GM12878 (cell line): ENCODE measurements around the gene PHACTR1. TPM values are rescaled to one million over a fixed set of nuclear protein-coding genes. Genes with fewer than 3 reads are reported as not detected.

Experiments used
- ATAC-seq: fragments of 200-7000 bp; cut with Tn5 transposase; 3 replicates; pipeline ENCODE4 v1.9.1; 2020; ENCODE audit warnings: mild to moderate bottlenecking, moderate library complexity
- BruUV-seq: library from RNA; stranded (reverse); fragments of 400-500 nt; replicated peaks from 2 replicates; lab custom pipeline; 2021; lab: Mats Ljungman, UMichigan
- CTCF ChIA-PET: fragments of 300-600 bp; sonication (Branson Sonifier 250); formaldehyde crosslinking; extraction: SDS; loops from one replicate; lab custom pipeline; 2021; ENCODE audit warnings: inconsistent platforms; lab: Yijun Ruan, JAX
- POLR2A ChIA-PET: fragments of 350-600 bp; formaldehyde crosslinking; extraction: SDS; loops from one replicate; lab custom pipeline; 2021; ENCODE audit warnings: inconsistent platforms; lab: Charles Lee
- RAD21 ChIA-PET: fragments of 300-600 bp; sonication (Branson Sonifier 250); formaldehyde crosslinking; loops from one replicate; lab custom pipeline; 2023; ENCODE audit warnings: antibody characterized with exemption; ENCODE audit not compliant: unreplicated experiment; lab: Charles Lee
- SMC1A ChIA-PET: fragments of 300-600 bp; sonication (Branson Sonifier 250); formaldehyde crosslinking; loops from one replicate; lab custom pipeline; 2023; ENCODE audit not compliant: unreplicated experiment, uncharacterized antibody; lab: Charles Lee
- DNase-seq: peaks from one replicate; pipeline ENCODE4 v3.0.0-alpha.2; 2011; ENCODE audit warnings: low read depth, low spot score
- FAIRE-seq: peaks from 3 replicates; lab custom pipeline; 2011; peaks lifted over from hg19 to GRCh38; lab: Jason Lieb, UNC
- H2AFZ ChIP-seq: 2 replicates; pipeline ENCODE4 v1.6.0; 2011; ENCODE audit warnings: low read depth, low read length, control low read depth; ENCODE audit not compliant: control insufficient read depth
- H3K27ac ChIP-seq: 2 replicates; pipeline ENCODE4 v1.5.1; 2011; ENCODE audit warnings: control low read depth; ENCODE audit not compliant: control insufficient read depth, insufficient read depth
- H3K27me3 ChIP-seq, 2 experiments: replicated peaks in 1 of 2; 2 replicates each; pipeline versions ENCODE4 v1.6.0 to v1.6.1; 2011; ENCODE audit warnings: low read length in 1 of 2; ENCODE audit not compliant: control insufficient read depth in 2 of 2, insufficient read depth in 2 of 2
- H3K36me3 ChIP-seq, 2 experiments: 2 replicates each; pipeline ENCODE4 v1.5.1; 2011; ENCODE audit warnings: low read length in 1 of 2; ENCODE audit not compliant: control insufficient read depth in 2 of 2, insufficient read depth in 2 of 2
- H3K4me1 ChIP-seq: 2 replicates; pipeline ENCODE4 v1.6.1; 2011; ENCODE audit warnings: mild to moderate bottlenecking, low read length, moderate library complexity, mixed read lengths; ENCODE audit not compliant: control insufficient read depth, insufficient read depth
- H3K4me2 ChIP-seq: 2 replicates; pipeline ENCODE4 v1.6.0; 2011; ENCODE audit warnings: control low read depth; ENCODE audit not compliant: control insufficient read depth, insufficient read depth
- H3K4me3 ChIP-seq: fragments of 200-600 bp; sonication (generic); 2 replicates; pipeline ENCODE4 v1.5.1; 2016
- H3K79me2 ChIP-seq: 2 replicates; pipeline ENCODE4 v1.6.0; 2011; ENCODE audit warnings: low read length; ENCODE audit not compliant: control insufficient read depth, insufficient read depth
- H3K9ac ChIP-seq: 2 replicates; pipeline ENCODE4 v1.8.0; 2011; ENCODE audit warnings: low read length, control low read depth, mixed read lengths; ENCODE audit not compliant: control insufficient read depth, insufficient read depth
- H3K9me3 ChIP-seq: replicated peaks from 3 replicates; pipeline ENCODE4 v1.5.1; 2011; ENCODE audit warnings: mild to moderate bottlenecking, low read length; ENCODE audit not compliant: control insufficient read depth, insufficient read depth
- H4K20me1 ChIP-seq: 2 replicates; pipeline ENCODE4 v1.6.0; 2011; ENCODE audit not compliant: control insufficient read depth, insufficient read depth
- CBFB ChIP-seq: IDR thresholded peaks from 2 replicates; pipeline ENCODE4 v1.6.1; 2016; ENCODE audit warnings: antibody characterized with exemption, low read depth
- RFX5 ChIP-seq: IDR thresholded peaks from 2 replicates; pipeline ENCODE4 v1.6.1; 2011; ENCODE audit warnings: low read depth, low read length, improper control_type of control experiment
- ZNF24 ChIP-seq: fragments of 450-650 bp; IDR thresholded peaks from 2 replicates; pipeline ENCODE4 v1.6.1; 2017; ENCODE audit warnings: antibody characterized with exemption, mild to moderate bottlenecking
- WGBS: methylation state at CpG from one replicate; pipeline ENCODE4 v1.1.6; 2016; ENCODE audit warnings: low lambda C conversion rate; ENCODE audit not compliant: insufficient replicate concordance, insufficient coverage; ENCODE audit errors: missing lambda C conversion rate; 5-methylcytosine and 5-hydroxymethylcytosine counted together
- in situ Hi-C: fragments of 300-500 bp; cut with MboI; formaldehyde crosslinking; loops from 9 replicates; pipeline ENCODE4 v1.14.3; 2018; ENCODE audit warnings: mixed read lengths
- intact Hi-C: fragments of 100-400 bp; cut with micrococcal nuclease; formaldehyde crosslinking; loops from one replicate; pipeline ENCODE4 v1.14.2; 2022; ENCODE audit not compliant: unreplicated experiment
- polyA plus RNA-seq, 11 experiments: library from polyadenylated mRNA; depleted of rRNA in 4 of 11; unstranded in 6 of 11; stranded (reverse) in 5 of 11; fragments of >200 nt; fragmentation: Nextera tagmentation in 4 of 11; fragmentation: Illumina TruSeq in 1 of 11; extraction: Ambion mirVana in 4 of 11; extraction: Trizol in 1 of 11; gene quantifications; 1 replicate in 1 of 11; 2 replicates in 10 of 11; pipeline versions ENCODE4 v1.2.1 to v1.2.3, GENCODE V29; 2011 to 2016; ENCODE audit warnings: inconsistent platforms in 2 of 11, missing spikeins in 2 of 11, low read depth in 1 of 11
- total RNA-seq, 4 experiments: library from RNA; depleted of rRNA in 3 of 4; stranded (reverse); fragments of >200 nt in 3 of 4; fragmentation: Illumina TruSeq in 1 of 4; extraction: Trizol in 1 of 4; gene quantifications; 2 replicates each; pipeline versions ENCODE4 v1.2.1 to v1.2.3, GENCODE V29; 2013 to 2021
- TF ChIP-seq, protein P1 (sequence below): fragments of 450-650 bp; IDR thresholded peaks from 2 replicates; pipeline ENCODE4 v1.6.1; 2017; ENCODE audit warnings: mild to moderate bottlenecking, low read depth, inconsistent platforms; ENCODE audit not compliant: poor library complexity, severe bottlenecking

Gene PHACTR1
- total and polyA plus RNA-seq, 10 of the 15 experiments (the other 5 are each of a cell fraction or from before 2014, with no cell fraction given): 34.2 to 94.6 (median 62.3) TPM

DNA sequence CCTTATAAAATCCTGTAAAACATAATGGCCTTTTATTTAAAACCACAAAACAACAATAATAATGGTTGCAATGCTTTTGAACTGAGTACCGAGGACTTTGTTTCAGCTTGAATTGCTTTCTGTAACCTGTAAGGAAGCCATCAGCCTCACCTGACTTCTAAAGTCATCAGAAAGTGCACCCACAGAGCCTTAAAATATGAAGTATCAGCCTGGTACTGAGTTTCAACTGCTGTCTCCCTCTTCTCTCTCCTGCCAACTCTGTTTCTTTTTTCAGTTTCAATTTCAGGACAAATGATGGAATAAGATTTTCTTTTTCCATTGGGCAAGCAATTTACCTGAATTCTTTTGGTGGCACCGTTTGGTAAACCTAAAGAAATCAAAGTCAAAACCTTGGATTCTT lies 119.4 kb downstream of the PHACTR1 start:
- DNase-seq: no peak
- TF ChIP-seq RFX5: no peak
- TF ChIP-seq CBFB: no peak
- TF ChIP-seq, protein P1, sequence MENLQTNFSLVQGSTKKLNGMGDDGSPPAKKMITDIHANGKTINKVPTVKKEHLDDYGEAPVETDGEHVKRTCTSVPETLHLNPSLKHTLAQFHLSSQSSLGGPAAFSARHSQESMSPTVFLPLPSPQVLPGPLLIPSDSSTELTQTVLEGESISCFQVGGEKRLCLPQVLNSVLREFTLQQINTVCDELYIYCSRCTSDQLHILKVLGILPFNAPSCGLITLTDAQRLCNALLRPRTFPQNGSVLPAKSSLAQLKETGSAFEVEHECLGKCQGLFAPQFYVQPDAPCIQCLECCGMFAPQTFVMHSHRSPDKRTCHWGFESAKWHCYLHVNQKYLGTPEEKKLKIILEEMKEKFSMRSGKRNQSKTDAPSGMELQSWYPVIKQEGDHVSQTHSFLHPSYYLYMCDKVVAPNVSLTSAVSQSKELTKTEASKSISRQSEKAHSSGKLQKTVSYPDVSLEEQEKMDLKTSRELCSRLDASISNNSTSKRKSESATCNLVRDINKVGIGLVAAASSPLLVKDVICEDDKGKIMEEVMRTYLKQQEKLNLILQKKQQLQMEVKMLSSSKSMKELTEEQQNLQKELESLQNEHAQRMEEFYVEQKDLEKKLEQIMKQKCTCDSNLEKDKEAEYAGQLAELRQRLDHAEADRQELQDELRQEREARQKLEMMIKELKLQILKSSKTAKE: no peak
- TF ChIP-seq, all 136 proteins: peak for 0
- no peak overlapping the region for H3K4me2 ChIP-seq
- ChIA-PET RAD21 (no interaction called here), CTCF (no interaction called here), POLR2A (no interaction called here), SMC1A (no interaction called here)
- H3K9ac ChIP-seq: no peak overlapping the region
- in situ Hi-C loops (no loop called here), intact Hi-C loops (no loop called here)
- FAIRE-seq (no peak), ATAC-seq (no peak)
- H3K79me2 ChIP-seq: no peaks in the 10 kb centered on the region
- H2AFZ ChIP-seq: no peak overlapping the region
- H3K27ac ChIP-seq: no peak overlapping the region
- H3K36me3 ChIP-seq: no peaks in the 10 kb centered on the region
- H3K9me3 ChIP-seq: no peaks in the 10 kb centered on the region; the same call in 1 of the 3 replicates
- H3K4me1 ChIP-seq: no peaks in the 10 kb centered on the region
- 24% methylated on average over 2 of the region's 2 CpGs for WGBS
- no peaks in the 10 kb centered on the region; a peak in 1 of 4 replicates for H3K27me3 ChIP-seq
- no TSS peak for BruUV-seq
- H4K20me1 ChIP-seq: no peaks in the 10 kb centered on the region
- no peak overlapping the region for H3K4me3 ChIP-seq

DNA sequence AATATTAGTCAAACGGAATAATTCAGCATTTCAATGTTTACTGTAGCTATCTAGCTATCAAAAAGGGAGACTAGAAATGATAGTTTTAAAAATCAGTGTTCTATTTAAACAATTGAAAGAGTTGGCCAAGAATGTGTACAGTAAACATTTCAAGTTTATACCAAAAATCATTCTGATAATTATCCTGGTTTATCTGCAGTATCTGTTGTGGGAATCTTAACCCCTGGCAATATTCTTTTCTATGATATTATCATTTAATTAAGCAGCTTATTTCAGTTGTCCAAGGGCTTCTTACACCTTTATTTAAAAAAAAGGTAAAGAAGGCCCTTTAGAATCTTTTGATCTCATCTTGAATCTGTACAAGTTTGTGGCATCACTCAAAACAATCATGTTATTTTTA lies 125.1 kb downstream of the PHACTR1 start:
- Histone ChIP-seq H3K79me2 (no peaks in the 10 kb centered on the region), H2AFZ (no peak overlapping the region), H3K27me3 (no peaks in the 10 kb centered on the region; a peak in 2 of 4 replicates), H3K9me3 (no peaks in the 10 kb centered on the region; the same call in 1 of the 3 replicates), H3K27ac (no peak overlapping the region), H4K20me1 (no peaks in the 10 kb centered on the region), H3K4me3 (no peak overlapping the region), H3K36me3 (no peaks in the 10 kb centered on the region), H3K4me2 (no peak overlapping the region), H3K9ac (no peak overlapping the region), H3K4me1 (no peaks in the 10 kb centered on the region)
- WGBS: 25% methylated on average over 1 of the region's 1 CpG
- TF ChIP-seq ZNF24: no peak
- ChIA-PET RAD21 (no interaction called here), POLR2A (no interaction called here), CTCF (interaction anchor here (0.7 kb wide), 1 partner anchor 107 kb away, joined by 3 read pairs; no protein-coding TSS in a partner anchor), SMC1A (no interaction called here)
- ATAC-seq: no peak
- DNase-seq: no peak
- intact Hi-C loops (no loop called here), in situ Hi-C loops (no loop called here)
- no TSS peak for BruUV-seq
- FAIRE-seq: no peak
